HG02798 (cell line): ENCODE data around the gene UBE2O.
"Not testable (repeated sequence)": the region's sequence is repeated elsewhere in the genome, so short reads cannot be mapped to it uniquely, and the experiment has no call there.

Experiments
- ATAC-seq: cut with Tn5 transposase; IDR thresholded peaks from one replicate; pipeline ENCODE4 v1.9.1; 2021; ENCODE audit warnings: mild to moderate bottlenecking; ENCODE audit not compliant: unreplicated experiment, poor library complexity

UBE2O gene

DNA sequence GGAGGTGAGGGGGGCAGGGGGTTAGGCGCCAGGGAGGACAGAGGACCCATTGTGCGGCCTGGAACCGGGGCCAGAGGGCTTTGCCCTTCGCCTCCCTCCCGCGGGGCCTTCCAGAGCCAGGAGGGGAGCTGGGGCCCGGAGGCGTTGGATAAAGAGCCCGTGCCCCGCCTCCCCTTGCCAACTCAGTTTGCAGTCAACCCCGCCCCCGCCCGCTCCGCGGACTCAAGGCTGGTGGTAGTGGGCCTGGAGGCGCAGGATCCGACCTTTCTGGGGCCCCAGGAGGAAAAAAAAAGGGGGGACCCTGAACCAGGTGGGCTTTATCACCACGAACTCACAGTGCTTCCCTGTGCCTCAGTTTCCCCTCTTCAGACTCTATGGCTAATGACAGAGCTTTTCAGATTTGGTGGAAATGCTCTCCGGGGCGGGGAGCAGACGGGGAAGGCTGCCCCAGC, 70.6 kb downstream of the UBE2O start:
- ATAC-seq, result no peak

DNA sequence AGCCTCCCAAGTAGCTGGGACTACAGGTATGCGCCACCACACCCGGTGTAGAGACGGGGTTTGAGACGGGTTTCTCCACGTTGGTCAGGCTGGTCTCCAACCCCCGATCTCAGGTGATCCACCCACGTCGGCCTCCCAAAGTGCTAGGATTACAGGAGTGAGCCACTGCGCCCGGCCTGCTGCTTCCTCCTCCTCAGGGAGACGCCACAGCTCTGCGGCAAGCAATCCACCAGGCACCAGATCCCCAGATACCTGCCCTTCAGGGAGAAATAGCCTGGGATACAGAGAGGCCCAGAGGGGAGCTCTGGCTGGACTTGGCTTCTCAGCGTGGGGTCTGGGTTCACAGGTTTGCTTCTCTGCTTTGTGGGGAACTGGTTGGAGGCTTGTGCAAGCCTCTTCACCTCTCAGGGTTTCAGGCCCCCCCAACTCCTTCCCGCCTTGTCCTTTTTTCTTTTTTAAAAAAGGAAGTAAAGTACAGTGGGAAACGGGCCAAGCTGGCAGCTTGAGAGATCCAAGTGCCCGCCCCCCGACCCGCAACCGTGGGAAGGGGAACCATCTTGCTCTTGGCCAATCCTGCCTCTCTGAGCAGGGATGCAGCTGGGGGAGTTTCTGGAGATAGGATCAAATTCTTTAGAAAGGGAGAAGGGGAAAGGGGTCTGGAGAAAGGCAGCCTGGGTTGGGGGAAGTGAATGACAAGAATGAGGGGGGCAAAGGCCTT, 71.2 kb downstream of the UBE2O start:
- no peak for ATAC-seq

- ATAC-seq, result no peak
These were observed 73.1 kb downstream of the UBE2O start for GRCh38 chr17:76379646-76380376.

GRCh38 chr17:76379275-76379641, 73.7 kb downstream of the UBE2O start:
- ATAC-seq, result no peak

DNA sequence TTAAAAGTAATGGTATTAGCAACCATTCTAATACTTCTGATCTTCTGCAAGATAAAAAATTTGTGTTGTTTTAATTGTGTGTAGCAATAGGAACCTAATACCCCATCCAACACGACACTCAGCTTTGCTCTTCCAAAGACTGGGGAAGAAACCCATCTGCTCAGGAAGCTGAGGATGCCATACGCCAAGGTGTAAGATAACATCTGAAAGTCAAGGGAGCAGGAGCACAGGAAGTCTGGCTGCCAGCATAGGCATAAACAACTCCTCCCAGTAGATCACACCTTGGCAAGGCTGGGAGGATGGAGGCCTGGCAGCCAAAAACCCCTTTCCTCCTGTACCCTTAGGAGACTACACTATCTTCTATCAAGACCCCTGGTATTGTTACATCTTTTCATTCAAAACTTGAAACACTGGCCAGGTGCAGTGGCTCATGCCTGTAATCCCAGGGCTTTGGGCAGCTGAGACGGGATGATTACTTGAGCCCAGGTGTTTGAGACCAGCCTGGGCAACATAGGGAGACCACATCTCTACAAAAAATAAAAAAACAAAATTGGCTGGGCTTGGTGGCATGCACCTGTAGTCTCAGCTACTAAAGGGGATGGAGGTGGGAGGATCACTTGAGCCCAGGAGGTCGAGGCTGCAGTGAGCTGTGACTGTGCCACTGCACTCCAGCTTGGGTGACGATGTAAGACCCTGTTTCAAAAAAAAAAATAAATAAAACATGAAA, 74.2 kb downstream of the UBE2O start:
- no peak for ATAC-seq

GRCh38 chr17:76376318-76377133, 76.4 kb downstream of the UBE2O start:
- no peak for ATAC-seq

- no peak for ATAC-seq
These were observed 81.0 kb downstream of the UBE2O start for GRCh38 chr17:76371656-76372628.

DNA sequence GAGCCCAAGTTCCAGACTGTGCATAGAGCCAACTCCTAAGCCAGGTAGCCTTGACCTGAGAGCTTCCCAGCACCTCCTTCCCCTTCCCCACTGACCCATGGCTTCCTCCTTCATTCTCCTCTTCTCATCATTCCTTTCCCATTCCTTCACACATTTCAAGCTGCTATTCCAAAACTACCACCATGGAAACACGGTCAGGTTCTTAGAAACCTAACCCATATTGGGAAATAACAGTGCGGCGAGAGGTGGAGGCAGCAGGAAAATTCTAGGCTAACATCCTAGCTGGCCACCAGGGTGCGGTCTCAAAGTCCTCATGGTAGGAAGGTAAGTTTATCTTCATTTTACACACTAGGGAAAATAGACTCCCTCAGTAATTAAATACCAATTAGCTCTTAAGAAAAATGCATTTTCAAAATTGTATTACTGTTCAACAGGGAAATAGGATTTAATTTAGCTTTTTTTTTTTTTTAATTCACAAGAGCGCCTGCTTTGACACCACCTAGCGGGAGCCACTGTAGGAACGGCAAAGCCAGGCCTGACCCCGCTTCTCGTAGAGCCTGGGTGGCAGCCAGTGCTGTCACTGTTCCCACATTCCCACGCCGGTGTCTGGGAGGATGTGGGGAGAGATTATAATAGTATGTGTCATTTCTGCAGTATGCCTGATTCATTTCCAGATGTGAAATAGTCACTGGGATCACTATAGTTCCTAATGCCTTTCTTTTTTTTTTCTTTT, 82.5 kb downstream of the UBE2O start:
- ATAC-seq, result no peak

DNA sequence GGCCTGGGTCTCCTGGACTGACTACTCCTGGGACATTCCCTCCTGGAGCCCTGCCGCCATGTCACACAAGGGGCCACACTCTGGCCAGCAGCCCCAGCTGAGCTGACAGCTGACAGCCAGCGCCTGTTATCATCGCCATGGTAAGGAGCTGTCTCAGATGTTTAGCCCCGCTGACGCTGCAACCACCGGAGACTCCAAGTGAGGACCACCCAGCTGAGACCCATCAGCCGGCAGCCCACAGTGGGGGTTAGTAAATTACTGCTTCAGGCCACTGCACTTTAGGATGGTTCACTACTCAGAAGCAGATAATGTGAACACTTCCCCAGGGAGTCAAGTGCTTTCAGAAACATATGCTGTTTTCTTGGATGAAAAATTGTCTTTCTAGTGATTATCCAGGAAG, 83.1 kb downstream of the UBE2O start:
- ATAC-seq, result no peak

DNA sequence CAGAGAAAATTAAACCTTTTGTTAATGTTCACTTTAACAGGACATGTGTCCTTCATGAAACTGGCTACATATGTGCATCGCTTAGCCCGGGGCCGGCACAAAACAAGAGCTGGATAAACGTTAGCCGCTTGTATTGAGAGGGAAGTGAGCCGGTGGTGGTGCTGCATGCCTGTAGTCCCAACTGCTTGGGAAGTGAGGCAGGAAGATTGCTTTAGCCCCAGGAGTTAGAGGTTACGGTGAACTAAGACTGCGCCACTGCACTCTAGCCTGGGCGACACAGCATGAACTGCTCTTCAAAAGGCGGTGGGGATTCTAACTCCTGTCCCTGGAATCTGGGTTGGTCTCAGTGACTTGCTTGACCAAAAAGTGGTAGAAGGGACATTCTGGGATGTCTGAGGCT, 83.6 kb downstream of the UBE2O start:
- ATAC-seq, result no peak

- ATAC-seq, result no peak
These were observed 84.4 kb downstream of the UBE2O start for GRCh38 chr17:76368545-76368944.

GRCh38 chr17:76367642-76368041, 85.3 kb downstream of the UBE2O start:
- ATAC-seq, result no peak

- no peak for ATAC-seq
These were observed 86.7 kb downstream of the UBE2O start for GRCh38 chr17:76366247-76366646.

DNA sequence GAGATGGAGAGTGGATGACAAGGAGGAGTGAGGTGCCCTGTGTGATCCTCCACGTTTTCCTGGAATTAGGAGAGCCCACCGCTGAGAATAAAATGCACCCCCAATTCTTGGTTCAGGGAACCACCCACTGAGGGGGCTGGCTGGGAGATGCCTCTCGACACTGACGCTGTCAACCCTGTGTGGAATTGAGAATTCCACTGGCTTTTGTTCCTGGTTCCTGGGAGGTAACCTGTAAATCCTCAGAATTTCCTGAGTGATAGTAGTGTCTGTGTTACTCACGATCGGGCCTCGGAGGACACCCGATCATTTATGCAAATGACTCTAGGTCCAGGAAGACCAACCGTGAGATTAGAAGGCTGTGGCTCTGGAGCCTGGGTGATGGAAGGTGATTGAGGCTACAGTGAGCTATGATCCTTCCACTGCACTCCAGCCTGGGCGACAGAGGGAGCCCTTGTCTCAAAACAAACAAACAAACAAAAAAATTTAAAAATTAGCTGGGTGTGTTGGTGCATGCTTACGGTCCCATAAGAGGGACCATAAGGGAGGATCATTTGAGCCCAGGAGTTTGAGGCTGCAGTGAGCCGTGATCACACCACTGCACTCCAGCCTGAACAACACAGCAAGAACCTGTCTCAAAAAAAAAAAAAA, 87.6 kb downstream of the UBE2O start:
- no peak for ATAC-seq

DNA sequence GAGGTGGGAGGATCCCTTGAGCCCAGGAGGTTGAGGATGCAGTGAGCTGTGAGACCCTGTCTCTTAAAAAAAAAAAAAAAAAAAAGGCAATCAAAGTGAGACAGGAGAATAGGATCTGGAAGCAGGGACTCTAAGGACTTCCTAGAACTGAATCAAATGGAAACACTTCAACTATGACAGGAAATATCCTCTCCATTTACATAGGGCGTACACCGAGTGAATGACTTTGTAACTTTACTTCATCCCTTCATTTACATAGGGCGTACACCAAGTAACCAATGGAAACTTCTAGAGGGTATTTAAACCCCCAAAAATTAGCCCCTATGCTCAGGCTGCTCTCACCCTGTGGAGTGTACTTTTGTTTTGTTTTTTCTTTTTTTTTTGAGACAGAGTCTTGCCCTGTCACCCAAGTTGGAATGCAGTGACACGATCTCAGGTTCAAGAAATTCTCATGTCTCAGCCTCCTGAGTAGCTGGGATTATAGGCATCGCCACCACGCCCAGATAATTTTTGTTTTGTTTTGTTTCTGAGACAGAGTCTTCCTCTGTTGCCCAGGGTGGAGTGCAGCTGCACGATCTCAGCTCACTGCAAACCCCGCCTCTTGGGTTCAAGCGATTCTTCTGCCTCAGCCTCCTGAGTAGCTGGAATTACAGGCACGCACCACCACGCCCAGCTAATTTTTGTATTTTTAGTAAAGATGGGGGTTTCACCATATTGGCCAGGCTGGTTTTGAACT, 89.7 kb downstream of the UBE2O start:
- no peak for ATAC-seq

- no peak for ATAC-seq
These were observed 92.5 kb downstream of the UBE2O start for GRCh38 chr17:76360461-76360860.

- not testable (repeated sequence) for ATAC-seq
These were observed 93.2 kb downstream of the UBE2O start for GRCh38 chr17:76359776-76360175.

GRCh38 chr17:76359375-76359774, 93.6 kb downstream of the UBE2O start:
- no peak for ATAC-seq
